HepG2 (cell line): ENCODE results near the gene EEA1. TPM values are rescaled to one million over a fixed set of nuclear protein-coding genes. Genes with fewer than 3 reads are reported as not detected.

Source experiments
- ELF4 ChIP-seq: sonication (generic); formaldehyde crosslinking; IDR thresholded peaks from 2 replicates; pipeline ENCODE4 v1.5.0; 2020; ENCODE audit warnings: missing genetic modification reagents, mild to moderate bottlenecking, moderate library complexity, borderline replicate concordance
- GLI4 ChIP-seq: sonication (generic); formaldehyde crosslinking; IDR thresholded peaks from 2 replicates; pipeline ENCODE4 v1.5.1; 2020; ENCODE audit warnings: missing genetic modification reagents, mild to moderate bottlenecking, moderate library complexity, borderline replicate concordance
- KDM5B ChIP-seq: sonication (generic); formaldehyde crosslinking; IDR thresholded peaks from 2 replicates; pipeline ENCODE4 v1.4.0; 2020; ENCODE audit warnings: missing genetic modification reagents, mild to moderate bottlenecking, borderline replicate concordance
- KLF15 ChIP-seq: sonication (generic); formaldehyde crosslinking; IDR thresholded peaks from 2 replicates; pipeline ENCODE4 v1.8.1; 2023; ENCODE audit warnings: borderline replicate concordance, mild to moderate bottlenecking, inconsistent platforms, missing genetic modification reagents, mixed read lengths
- NR2F2 ChIP-seq: IDR thresholded peaks from 2 replicates; pipeline ENCODE4 v1.6.1; 2012; ENCODE audit warnings: low read depth, inconsistent platforms, borderline replicate concordance
- RARG ChIP-seq: sonication (generic); formaldehyde crosslinking; IDR thresholded peaks from 2 replicates; pipeline ENCODE4 v1.4.0; 2020; ENCODE audit warnings: low read depth, mild to moderate bottlenecking, missing genetic modification reagents
- SMYD3 ChIP-seq: sonication (generic); formaldehyde crosslinking; IDR thresholded peaks from 2 replicates; pipeline ENCODE4 v1.8.1; 2023; ENCODE audit warnings: mild to moderate bottlenecking, missing genetic modification reagents
- SP2 ChIP-seq: sonication (generic); formaldehyde crosslinking; IDR thresholded peaks from 2 replicates; pipeline ENCODE4 v1.5.1; 2020; ENCODE audit warnings: mild to moderate bottlenecking, missing genetic modification reagents
- TRIM24 ChIP-seq: sonication (generic); formaldehyde crosslinking; IDR thresholded peaks from 2 replicates; pipeline ENCODE4 v1.8.0; 2022; ENCODE audit warnings: mild to moderate bottlenecking, missing genetic modification reagents
- ZEB1 ChIP-seq: IDR thresholded peaks from 2 replicates; pipeline ENCODE4 v1.6.1; 2012; ENCODE audit warnings: mild to moderate bottlenecking, low read depth, inconsistent platforms; ENCODE audit not compliant: insufficient replicate concordance
- ZFP36L1 ChIP-seq: sonication (generic); formaldehyde crosslinking; IDR thresholded peaks from 2 replicates; pipeline ENCODE4 v1.8.0; 2022; ENCODE audit warnings: mild to moderate bottlenecking, missing genetic modification reagents, moderate library complexity
- ZNF251 ChIP-seq: sonication (generic); formaldehyde crosslinking; IDR thresholded peaks from 2 replicates; pipeline ENCODE4 v1.9.0; 2021; ENCODE audit warnings: mild to moderate bottlenecking, missing genetic modification reagents
- ZNF263 ChIP-seq: sonication (generic); formaldehyde crosslinking; IDR thresholded peaks from 2 replicates; pipeline ENCODE4 v1.4.0; 2020; ENCODE audit warnings: missing genetic modification reagents
- ZNF296 ChIP-seq: sonication (generic); formaldehyde crosslinking; conservative IDR thresholded peaks from 2 replicates; pipeline ENCODE4 v1.5.0; 2020; ENCODE audit warnings: mild to moderate bottlenecking, missing genetic modification reagents
- ZNF605 ChIP-seq: sonication (generic); formaldehyde crosslinking; IDR thresholded peaks from 2 replicates; pipeline ENCODE4 v1.8.0; 2022; ENCODE audit warnings: mild to moderate bottlenecking, missing genetic modification reagents
- ZSCAN12 ChIP-seq: sonication (generic); formaldehyde crosslinking; IDR thresholded peaks from 2 replicates; pipeline ENCODE4 v1.9.0; 2021; ENCODE audit warnings: mild to moderate bottlenecking, missing genetic modification reagents
- polyA plus RNA-seq, 8 experiments: library from polyadenylated mRNA; depleted of rRNA in 3 of 8; stranded (reverse) in 7 of 8; unstranded in 1 of 8; fragments of >200 nt; fragmentation: Illumina TruSeq in 4 of 8; extraction: Trizol in 4 of 8; gene quantifications; 2 replicates each; pipeline versions ENCODE4 v1.2.1 to v1.2.3, GENCODE V29; 2011 to 2016; ENCODE audit warnings: low read depth in 4 of 8, missing spikeins in 1 of 8, mixed read lengths in 1 of 8; ENCODE audit not compliant: insufficient read depth in 1 of 8
- total RNA-seq, 5 experiments: library from RNA; depleted of rRNA; stranded (reverse); fragments of >200 nt; fragmentation: Illumina TruSeq; extraction: Trizol; gene quantifications; 2 replicates each; pipeline ENCODE4 v1.2.3, GENCODE V29; 2016; ENCODE audit warnings: low read depth in 1 of 5
- TF ChIP-seq, protein P1 (sequence below): sonication (generic); formaldehyde crosslinking; IDR thresholded peaks from 2 replicates; pipeline ENCODE4 v1.8.1; 2023; ENCODE audit warnings: mild to moderate bottlenecking, inconsistent platforms, moderate library complexity, missing genetic modification reagents, borderline replicate concordance
- TF ChIP-seq, protein P2 (sequence below): sonication (generic); formaldehyde crosslinking; conservative IDR thresholded peaks from 2 replicates; pipeline ENCODE4 v1.8.0; 2022; ENCODE audit warnings: low read depth, missing genetic modification reagents
- TF ChIP-seq, protein P3 (sequence below): IDR thresholded peaks from 2 replicates; pipeline ENCODE4 v1.6.1; 2016; ENCODE audit warnings: low read depth
- TF ChIP-seq, protein P4 (sequence below): sonication (generic); formaldehyde crosslinking; IDR thresholded peaks from 2 replicates; pipeline ENCODE4 v1.8.1; 2023; ENCODE audit warnings: missing genetic modification reagents, inconsistent platforms, borderline replicate concordance
- TF ChIP-seq, protein P5 (sequence below): sonication (generic); formaldehyde crosslinking; IDR thresholded peaks from 2 replicates; pipeline ENCODE4 v1.5.1; 2020; ENCODE audit warnings: missing genetic modification reagents, mild to moderate bottlenecking, borderline replicate concordance

Gene EEA1
- total and polyA plus RNA-seq, 2 of the 13 experiments (the other 11 are each of a cell fraction or from before 2014, with no cell fraction given) = 5.0 to 19.3 TPM

DNA sequence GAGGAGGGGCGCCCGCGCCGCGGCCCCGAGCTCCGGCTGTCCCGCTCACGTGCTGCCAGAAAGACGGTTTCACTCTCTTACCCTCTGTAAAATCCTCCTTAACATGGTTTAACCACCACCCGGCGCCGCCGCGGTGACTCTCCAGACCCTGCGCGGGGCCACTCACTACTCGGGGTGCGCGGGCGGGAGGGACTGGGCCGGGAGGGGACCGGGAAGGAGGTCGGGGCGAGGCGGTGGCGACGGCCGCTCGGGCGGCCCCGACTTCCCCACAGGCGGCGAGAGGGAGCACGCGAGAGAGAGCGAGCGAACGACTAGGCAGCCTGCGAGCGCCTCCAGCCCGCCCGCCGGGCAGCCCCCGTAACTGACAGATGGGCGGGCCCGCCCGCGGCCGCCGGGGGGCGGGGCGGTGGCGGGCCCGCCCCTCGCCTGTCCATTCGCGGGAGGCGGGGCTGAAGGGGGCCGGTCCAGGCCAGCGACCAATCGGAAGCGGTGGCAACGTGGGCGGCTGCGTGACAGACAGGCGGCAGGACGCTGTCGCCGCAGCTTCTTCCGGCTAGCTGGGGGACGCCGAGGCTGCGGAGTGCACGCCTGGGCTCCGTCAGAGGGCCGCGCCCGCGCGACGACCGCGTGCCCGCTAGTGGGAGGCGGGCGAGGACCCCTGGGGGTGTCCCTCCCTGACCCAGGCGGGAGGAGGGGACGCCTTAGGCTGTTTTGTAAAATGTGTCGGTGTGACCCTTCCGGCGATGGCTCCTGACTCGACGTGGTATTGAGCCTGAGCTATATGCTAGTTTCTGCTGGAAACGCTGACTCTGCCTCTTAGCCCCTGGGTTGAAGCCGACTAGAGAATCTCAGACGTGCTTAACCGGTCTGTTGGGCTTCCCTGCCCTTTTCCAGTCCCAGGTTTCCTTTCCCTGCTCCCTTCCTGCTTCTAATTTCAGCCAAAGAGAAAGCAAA, at the start of gene EEA1 (continued):
- TF ChIP-seq, protein P1, sequence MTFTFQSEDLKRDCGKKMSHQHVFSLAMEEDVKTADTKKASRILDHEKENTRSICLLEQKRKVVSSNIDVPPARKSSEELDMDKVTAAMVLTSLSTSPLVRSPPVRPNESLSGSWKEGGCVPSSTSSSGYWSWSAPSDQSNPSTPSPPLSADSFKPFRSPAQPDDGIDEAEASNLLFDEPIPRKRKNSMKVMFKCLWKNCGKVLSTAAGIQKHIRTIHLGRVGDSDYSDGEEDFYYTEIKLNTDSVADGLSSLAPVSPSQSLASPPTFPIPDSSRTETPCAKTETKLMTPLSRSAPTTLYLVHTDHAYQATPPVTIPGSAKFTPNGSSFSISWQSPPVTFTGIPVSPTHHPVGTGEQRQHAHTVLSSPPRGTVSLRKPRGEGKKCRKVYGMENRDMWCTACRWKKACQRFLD = peak; percentile 94
- no peak for TF ChIP-seq ZSCAN12 (CRISPR knock-in tag)
- no peak for TF ChIP-seq SMYD3
- peak; percentile 99 for TF ChIP-seq ZNF605 (CRISPR knock-in tag)
- TF ChIP-seq TRIM24 = no peak
- TF ChIP-seq NR2F2 = no peak
- TF ChIP-seq, protein P2, sequence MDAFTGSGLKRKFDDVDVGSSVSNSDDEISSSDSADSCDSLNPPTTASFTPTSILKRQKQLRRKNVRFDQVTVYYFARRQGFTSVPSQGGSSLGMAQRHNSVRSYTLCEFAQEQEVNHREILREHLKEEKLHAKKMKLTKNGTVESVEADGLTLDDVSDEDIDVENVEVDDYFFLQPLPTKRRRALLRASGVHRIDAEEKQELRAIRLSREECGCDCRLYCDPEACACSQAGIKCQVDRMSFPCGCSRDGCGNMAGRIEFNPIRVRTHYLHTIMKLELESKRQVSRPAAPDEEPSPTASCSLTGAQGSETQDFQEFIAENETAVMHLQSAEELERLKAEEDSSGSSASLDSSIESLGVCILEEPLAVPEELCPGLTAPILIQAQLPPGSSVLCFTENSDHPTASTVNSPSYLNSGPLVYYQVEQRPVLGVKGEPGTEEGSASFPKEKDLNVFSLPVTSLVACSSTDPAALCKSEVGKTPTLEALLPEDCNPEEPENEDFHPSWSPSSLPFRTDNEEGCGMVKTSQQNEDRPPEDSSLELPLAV (CRISPR knock-in tag) = no peak
- TF ChIP-seq ZNF251 (CRISPR knock-in tag) = no peak
- peak; percentile 51 for TF ChIP-seq ZNF263
- TF ChIP-seq RARG = no peak
- peak; percentile 96 for TF ChIP-seq KLF15 (CRISPR knock-in tag)
- no peak; the same call in 1 of the 2 replicates for TF ChIP-seq ZFP36L1
- TF ChIP-seq, protein P3, sequence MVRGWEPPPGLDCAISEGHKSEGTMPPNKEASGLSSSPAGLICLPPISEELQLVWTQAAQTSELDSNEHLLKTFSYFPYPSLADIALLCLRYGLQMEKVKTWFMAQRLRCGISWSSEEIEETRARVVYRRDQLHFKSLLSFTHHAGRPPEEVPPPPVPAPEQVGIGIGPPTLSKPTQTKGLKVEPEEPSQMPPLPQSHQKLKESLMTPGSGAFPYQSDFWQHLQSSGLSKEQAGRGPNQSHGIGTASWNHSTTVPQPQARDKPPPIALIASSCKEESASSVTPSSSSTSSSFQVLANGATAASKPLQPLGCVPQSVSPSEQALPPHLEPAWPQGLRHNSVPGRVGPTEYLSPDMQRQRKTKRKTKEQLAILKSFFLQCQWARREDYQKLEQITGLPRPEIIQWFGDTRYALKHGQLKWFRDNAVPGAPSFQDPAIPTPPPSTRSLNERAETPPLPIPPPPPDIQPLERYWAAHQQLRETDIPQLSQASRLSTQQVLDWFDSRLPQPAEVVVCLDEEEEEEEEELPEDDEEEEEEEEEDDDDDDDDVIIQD (CRISPR knock-in tag) = peak; percentile 57
- TF ChIP-seq ZEB1 = no peak
- TF ChIP-seq GLI4 = peak; percentile 87; the same call in 1 of the 2 replicates
- no peak; the same call in 1 of the 2 replicates for TF ChIP-seq ZNF296
- TF ChIP-seq SP2 = peak; percentile 89
- TF ChIP-seq KDM5B = peak; percentile 98; the same call in 1 of the 2 replicates
- TF ChIP-seq, protein P4, sequence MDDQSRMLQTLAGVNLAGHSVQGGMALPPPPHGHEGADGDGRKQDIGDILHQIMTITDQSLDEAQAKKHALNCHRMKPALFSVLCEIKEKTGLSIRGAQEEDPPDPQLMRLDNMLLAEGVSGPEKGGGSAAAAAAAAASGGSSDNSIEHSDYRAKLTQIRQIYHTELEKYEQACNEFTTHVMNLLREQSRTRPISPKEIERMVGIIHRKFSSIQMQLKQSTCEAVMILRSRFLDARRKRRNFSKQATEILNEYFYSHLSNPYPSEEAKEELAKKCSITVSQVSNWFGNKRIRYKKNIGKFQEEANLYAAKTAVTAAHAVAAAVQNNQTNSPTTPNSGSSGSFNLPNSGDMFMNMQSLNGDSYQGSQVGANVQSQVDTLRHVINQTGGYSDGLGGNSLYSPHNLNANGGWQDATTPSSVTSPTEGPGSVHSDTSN = 0 out of 2 replicates have a peak, but pooled peaks have one; percentile 45
- TF ChIP-seq, protein P5, sequence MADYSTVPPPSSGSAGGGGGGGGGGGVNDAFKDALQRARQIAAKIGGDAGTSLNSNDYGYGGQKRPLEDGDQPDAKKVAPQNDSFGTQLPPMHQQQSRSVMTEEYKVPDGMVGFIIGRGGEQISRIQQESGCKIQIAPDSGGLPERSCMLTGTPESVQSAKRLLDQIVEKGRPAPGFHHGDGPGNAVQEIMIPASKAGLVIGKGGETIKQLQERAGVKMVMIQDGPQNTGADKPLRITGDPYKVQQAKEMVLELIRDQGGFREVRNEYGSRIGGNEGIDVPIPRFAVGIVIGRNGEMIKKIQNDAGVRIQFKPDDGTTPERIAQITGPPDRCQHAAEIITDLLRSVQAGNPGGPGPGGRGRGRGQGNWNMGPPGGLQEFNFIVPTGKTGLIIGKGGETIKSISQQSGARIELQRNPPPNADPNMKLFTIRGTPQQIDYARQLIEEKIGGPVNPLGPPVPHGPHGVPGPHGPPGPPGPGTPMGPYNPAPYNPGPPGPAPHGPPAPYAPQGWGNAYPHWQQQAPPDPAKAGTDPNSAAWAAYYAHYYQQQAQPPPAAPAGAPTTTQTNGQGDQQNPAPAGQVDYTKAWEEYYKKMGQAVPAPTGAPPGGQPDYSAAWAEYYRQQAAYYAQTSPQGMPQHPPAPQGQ = no peak
- TF ChIP-seq ELF4 = no peak; the same call in 1 of the 2 replicates
